ENCODE results near the gene OR8A1. TPM values are rescaled to one million over a fixed set of nuclear protein-coding genes. Genes with fewer than 3 reads are reported as not detected.

The OR8A1 gene
- total RNA-seq, result not detected
- not detected for polyA plus RNA-seq

GRCh38 chr11:124569697-124570096 lies at the start of gene OR8A1:
OR8A1 (plus strand) TSS chr11:124569997; CDS start chr11:124570120, 123 bp downstream.
- Histone ChIP-seq H3K36me3 (ENCODE audit: insufficient read depth, low read length) (no peaks in the 10 kb centered on the region), H3K9me3 (ENCODE audit: control insufficient read depth in 1 of 2, low read length in 2 of 2) (no peaks in the 10 kb centered on the region), H3K4me1 (ENCODE audit: insufficient read depth, low read length) (no peaks in the 10 kb centered on the region), H3K4me3 (ENCODE audit: low read length in 2 of 2) (no peak within 1 kb of the TSS), H3K27ac (ENCODE audit: low read depth, low read length) (no peak within 1 kb of the TSS), H3K27me3 (ENCODE audit: insufficient read depth, low read length) (no peaks in the 10 kb centered on the region)
- no peaks in the 10 kb centered on the region for H3K4me1 Mint-ChIP-seq
- no peak within 1 kb of the TSS for H3K4me3 Mint-ChIP-seq
- H3K27me3 Mint-ChIP-seq, result peaks cover 3 to 12% of the 10 kb centered on the region in 2 donors
- no peak within 1 kb of the TSS for H3K27ac Mint-ChIP-seq
- CTCF ChIA-PET (ENCODE audit: partially characterized antibody), result no interaction called here
- intact Hi-C loops (cut with micrococcal nuclease), result no loop called here
- H3K9me3 Mint-ChIP-seq, result no peaks in the 10 kb centered on the region
- DNase-seq, result no peak
- POLR2A ChIA-PET (ENCODE audit: partially characterized antibody), result no interaction called here
- no peaks in the 10 kb centered on the region for H3K36me3 Mint-ChIP-seq

- no peak for DNase-seq
- Mint-ChIP-seq H3K36me3 (no peaks in the 10 kb centered on the region), H3K9me3 (no peaks in the 10 kb centered on the region), H3K27me3 (peaks cover 0 to 3% of the 10 kb centered on the region in 2 donors), H3K27ac (no peak overlapping the region), H3K4me3 (no peak overlapping the region), H3K4me1 (no peaks in the 10 kb centered on the region)
- Histone ChIP-seq H3K9me3 (ENCODE audit: control insufficient read depth in 1 of 2, low read length in 2 of 2) (no peaks in the 10 kb centered on the region), H3K27ac (ENCODE audit: low read depth, low read length) (no peak overlapping the region), H3K36me3 (ENCODE audit: insufficient read depth, low read length) (no peaks in the 10 kb centered on the region), H3K27me3 (ENCODE audit: insufficient read depth, low read length) (no peaks in the 10 kb centered on the region), H3K4me3 (ENCODE audit: low read length in 2 of 2) (no peak overlapping the region), H3K4me1 (ENCODE audit: insufficient read depth, low read length) (no peaks in the 10 kb centered on the region)
- POLR2A ChIA-PET (ENCODE audit: partially characterized antibody), result no interaction called here
- intact Hi-C loops (cut with micrococcal nuclease), result no loop called here
- CTCF ChIA-PET (ENCODE audit: partially characterized antibody), result no interaction called here
These were observed 49.3 kb upstream of the OR8A1 start for GRCh38 chr11:124520550-124520854.

GRCh38 chr11:124533626-124534025 lies 36.2 kb upstream of the OR8A1 start:
- ChIA-PET CTCF (ENCODE audit: partially characterized antibody) (no interaction called here), POLR2A (ENCODE audit: partially characterized antibody) (no interaction called here)
- Histone ChIP-seq H3K4me1 (ENCODE audit: insufficient read depth, low read length) (no peaks in the 10 kb centered on the region), H3K27ac (ENCODE audit: low read depth, low read length) (no peak overlapping the region), H3K36me3 (ENCODE audit: insufficient read depth, low read length) (no peaks in the 10 kb centered on the region), H3K9me3 (ENCODE audit: control insufficient read depth in 1 of 2, low read length in 2 of 2) (no peaks in the 10 kb centered on the region), H3K27me3 (ENCODE audit: insufficient read depth, low read length) (no peaks in the 10 kb centered on the region), H3K4me3 (ENCODE audit: low read length in 2 of 2) (no peak overlapping the region)
- DNase-seq, result no peak
- Mint-ChIP-seq H3K4me3 (no peak overlapping the region), H3K27me3 (peaks cover 25 to 27% of the 10 kb centered on the region in 2 donors), H3K27ac (no peak overlapping the region), H3K4me1 (no peaks in the 10 kb centered on the region), H3K36me3 (no peaks in the 10 kb centered on the region), H3K9me3 (peaks cover 0 to 11% (median 8%) of the 10 kb centered on the region in 8 donors)
- intact Hi-C loops (cut with micrococcal nuclease), result no loop called here

GRCh38 chr11:124534051-124534450 lies 35.7 kb upstream of the OR8A1 start:
- CTCF ChIA-PET (ENCODE audit: partially characterized antibody), result no interaction called here
- H3K36me3 ChIP-seq (ENCODE audit: insufficient read depth, low read length), result no peaks in the 10 kb centered on the region
- Mint-ChIP-seq H3K4me3 (no peak overlapping the region), H3K27me3 (peaks cover 24 to 27% of the 10 kb centered on the region in 2 donors), H3K27ac (no peak overlapping the region), H3K9me3 (peaks cover 0 to 7% (median 4%) of the 10 kb centered on the region in 8 donors), H3K36me3 (no peaks in the 10 kb centered on the region), H3K4me1 (no peaks in the 10 kb centered on the region)
- no peaks in the 10 kb centered on the region for H3K4me1 ChIP-seq (ENCODE audit: insufficient read depth, low read length)
- no peak for DNase-seq
- H3K4me3 ChIP-seq (ENCODE audit: low read length in 2 of 2), result no peak overlapping the region
- intact Hi-C loops (cut with micrococcal nuclease), result no loop called here
- POLR2A ChIA-PET (ENCODE audit: partially characterized antibody), result no interaction called here
- no peaks in the 10 kb centered on the region for H3K27me3 ChIP-seq (ENCODE audit: insufficient read depth, low read length)
- no peaks in the 10 kb centered on the region for H3K9me3 ChIP-seq (ENCODE audit: control insufficient read depth in 1 of 2, low read length in 2 of 2)
- H3K27ac ChIP-seq (ENCODE audit: low read depth, low read length), result no peak overlapping the region

GRCh38 chr11:124535552-124536232 lies 34.1 kb upstream of the OR8A1 start:
- Mint-ChIP-seq H3K27me3 (peaks cover 22 to 26% of the 10 kb centered on the region in 2 donors), H3K4me3 (no peak overlapping the region), H3K4me1 (no peaks in the 10 kb centered on the region), H3K36me3 (no peaks in the 10 kb centered on the region), H3K9me3 (peaks cover 0 to 3% (median 0%) of the 10 kb centered on the region in 8 donors), H3K27ac (no peak overlapping the region)
- Histone ChIP-seq H3K4me3 (ENCODE audit: low read length in 2 of 2) (no peak overlapping the region), H3K9me3 (ENCODE audit: control insufficient read depth in 1 of 2, low read length in 2 of 2) (no peaks in the 10 kb centered on the region), H3K36me3 (ENCODE audit: insufficient read depth, low read length) (no peaks in the 10 kb centered on the region), H3K4me1 (ENCODE audit: insufficient read depth, low read length) (no peaks in the 10 kb centered on the region), H3K27ac (ENCODE audit: low read depth, low read length) (no peak overlapping the region), H3K27me3 (ENCODE audit: insufficient read depth, low read length) (no peaks in the 10 kb centered on the region)
- POLR2A ChIA-PET (ENCODE audit: partially characterized antibody), result no interaction called here
- intact Hi-C loops (cut with micrococcal nuclease), result no loop called here
- CTCF ChIA-PET (ENCODE audit: partially characterized antibody), result no interaction called here
- no peak for DNase-seq

- no peaks in the 10 kb centered on the region for H3K4me1 Mint-ChIP-seq
- ChIA-PET CTCF (ENCODE audit: partially characterized antibody) (no interaction called here), POLR2A (ENCODE audit: partially characterized antibody) (no interaction called here)
- Histone ChIP-seq H3K27me3 (ENCODE audit: insufficient read depth, low read length) (no peaks in the 10 kb centered on the region), H3K27ac (ENCODE audit: low read depth, low read length) (no peak overlapping the region), H3K9me3 (ENCODE audit: control insufficient read depth in 1 of 2, low read length in 2 of 2) (no peaks in the 10 kb centered on the region), H3K4me3 (ENCODE audit: low read length in 2 of 2) (no peak overlapping the region), H3K36me3 (ENCODE audit: insufficient read depth, low read length) (no peaks in the 10 kb centered on the region), H3K4me1 (ENCODE audit: insufficient read depth, low read length) (no peaks in the 10 kb centered on the region)
- H3K27ac Mint-ChIP-seq, result no peak overlapping the region
- peaks cover 0 to 2% (median 0%) of the 10 kb centered on the region in 8 donors for H3K9me3 Mint-ChIP-seq
- no peaks in the 10 kb centered on the region for H3K36me3 Mint-ChIP-seq
- no peak overlapping the region for H3K4me3 Mint-ChIP-seq
- DNase-seq, result no peak
- H3K27me3 Mint-ChIP-seq, result peaks cover 21 to 23% of the 10 kb centered on the region in 2 donors
- intact Hi-C loops (cut with micrococcal nuclease), result no loop called here
These were observed 33.3 kb upstream of the OR8A1 start for GRCh38 chr11:124536520-124536919.

GRCh38 chr11:124538019-124538418 lies 31.8 kb upstream of the OR8A1 start:
- no peaks in the 10 kb centered on the region for H3K9me3 ChIP-seq (ENCODE audit: control insufficient read depth in 1 of 2, low read length in 2 of 2)
- Mint-ChIP-seq H3K27me3 (peaks cover 17 to 22% of the 10 kb centered on the region in 2 donors), H3K36me3 (no peaks in the 10 kb centered on the region), H3K9me3 (peaks cover 0 to 3% (median 0%) of the 10 kb centered on the region in 8 donors), H3K4me1 (peaks cover 0 to under 1% (median 0%) of the 10 kb centered on the region in 4 donors), H3K27ac (no peak overlapping the region), H3K4me3 (no peak overlapping the region)
- CTCF ChIA-PET (ENCODE audit: partially characterized antibody), result no interaction called here
- no peak overlapping the region for H3K27ac ChIP-seq (ENCODE audit: low read depth, low read length)
- H3K4me1 ChIP-seq (ENCODE audit: insufficient read depth, low read length), result no peaks in the 10 kb centered on the region
- intact Hi-C loops (cut with micrococcal nuclease), result no loop called here
- no peaks in the 10 kb centered on the region for H3K36me3 ChIP-seq (ENCODE audit: insufficient read depth, low read length)
- no peak overlapping the region for H3K4me3 ChIP-seq (ENCODE audit: low read length in 2 of 2)
- DNase-seq, result no peak
- POLR2A ChIA-PET (ENCODE audit: partially characterized antibody), result no interaction called here
- no peaks in the 10 kb centered on the region for H3K27me3 ChIP-seq (ENCODE audit: insufficient read depth, low read length)

- no peaks in the 10 kb centered on the region for H3K4me1 ChIP-seq (ENCODE audit: insufficient read depth, low read length)
- H3K4me3 Mint-ChIP-seq, result no peak overlapping the region
- H3K27me3 Mint-ChIP-seq, result peaks cover 16 to 22% of the 10 kb centered on the region in 2 donors
- DNase-seq, result no peak
- H3K27ac Mint-ChIP-seq, result no peak overlapping the region
- intact Hi-C loops (cut with micrococcal nuclease), result no loop called here
- POLR2A ChIA-PET (ENCODE audit: partially characterized antibody), result no interaction called here
- no peaks in the 10 kb centered on the region for H3K36me3 ChIP-seq (ENCODE audit: insufficient read depth, low read length)
- H3K4me3 ChIP-seq (ENCODE audit: low read length in 2 of 2), result no peak overlapping the region
- no peaks in the 10 kb centered on the region for H3K27me3 ChIP-seq (ENCODE audit: insufficient read depth, low read length)
- H3K27ac ChIP-seq (ENCODE audit: low read depth, low read length), result no peak overlapping the region
- H3K9me3 ChIP-seq (ENCODE audit: control insufficient read depth in 1 of 2, low read length in 2 of 2), result no peaks in the 10 kb centered on the region
- CTCF ChIA-PET (ENCODE audit: partially characterized antibody), result no interaction called here
- H3K4me1 Mint-ChIP-seq, result peaks cover 0 to 1% (median 0%) of the 10 kb centered on the region in 4 donors
- H3K36me3 Mint-ChIP-seq, result no peaks in the 10 kb centered on the region
- peaks cover 0 to 4% (median 0%) of the 10 kb centered on the region in 8 donors for H3K9me3 Mint-ChIP-seq
These were observed 28.6 kb upstream of the OR8A1 start for GRCh38 chr11:124541204-124541603.

Measured in CD4-positive, alpha-beta memory T cell (primary cell).